ENCODE measurements around the gene DCDC1.

GRCh38 chr11:30825723-30826122 is 543.8 kb downstream of the DCDC1 start:
- TF ChIP-seq CTCF (IDR thresholded peaks at IDR 0.05), result no peak
- no peak for TF ChIP-seq POLR2A (IDR thresholded peaks at IDR 0.05)

All from adrenal gland (tissue), 5 donors.